ENCODE results near the gene JAK3. TPM values are rescaled to one million over a fixed set of nuclear protein-coding genes. Genes with fewer than 3 reads are reported as not detected.

Gene JAK3
- total and polyA plus RNA-seq, 2 of the 4 experiments (the other 2 are of a cell fraction) = 0.36 to 1.5 TPM

DNA sequence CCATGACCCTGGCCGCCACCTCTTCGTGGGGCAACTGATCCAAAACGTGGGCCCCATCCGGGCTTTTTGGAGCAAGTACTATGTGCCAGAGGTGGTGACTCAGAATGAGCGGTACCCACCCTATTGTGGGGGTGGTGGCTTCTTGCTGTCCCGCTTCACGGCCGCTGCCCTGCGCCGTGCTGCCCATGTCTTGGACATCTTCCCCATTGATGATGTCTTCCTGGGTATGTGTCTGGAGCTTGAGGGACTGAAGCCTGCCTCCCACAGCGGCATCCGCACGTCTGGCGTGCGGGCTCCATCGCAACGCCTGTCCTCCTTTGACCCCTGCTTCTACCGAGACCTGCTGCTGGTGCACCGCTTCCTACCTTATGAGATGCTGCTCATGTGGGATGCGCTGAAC, 36.1 kb downstream of the JAK3 start:
- Histone ChIP-seq H3K27ac (ENCODE audit: insufficient read depth, low read length) (no peak overlapping the region), H2BK20ac (ENCODE audit: low read depth, low read length) (no peak overlapping the region), H4K20me1 (ENCODE audit: insufficient read depth, low read length) (no peaks in the 10 kb centered on the region), H3K14ac (replicated peaks; ENCODE audit: low read depth, low read length) (no peak overlapping the region), H3K18ac (ENCODE audit: low read depth, low read length) (no peak overlapping the region), H3K56ac (ENCODE audit: extremely low read depth, insufficient read depth, low read length) (no peak overlapping the region), H3K4me3 (ENCODE audit: insufficient read depth, low read depth, low read length) (no peak overlapping the region), H3K79me1 (ENCODE audit: low read depth in 1 of 2, low read length in 2 of 2) (no peaks in the 10 kb centered on the region), H3K9me1 (ENCODE audit: insufficient read depth, low read length) (no peaks in the 10 kb centered on the region), H2AK9ac (replicated peaks; ENCODE audit: low read depth, low read length, poor library complexity) (no peak overlapping the region), H2AFZ (replicated peaks; ENCODE audit: low read length, poor library complexity) (no peak overlapping the region), H2AK5ac (ENCODE audit: low read depth, low read length) (no peak overlapping the region), H3K27me3 (ENCODE audit: control insufficient read depth, insufficient read depth, low read length) (peaks cover 34% of the 10 kb centered on the region), H2BK15ac (ENCODE audit: low read depth, low read length) (no peak overlapping the region), H3K9ac (ENCODE audit: low read depth, low read length) (no peak overlapping the region), H3K36me3 (ENCODE audit: control insufficient read depth, insufficient read depth, low read length) (no peaks in the 10 kb centered on the region), H4K8ac (ENCODE audit: low read depth in 2 of 2, low read length in 2 of 2) (no peak overlapping the region), H3K4me2 (ENCODE audit: low read depth, low read length) (no peak overlapping the region), H4K91ac (ENCODE audit: insufficient read depth, low read depth, low read length) (no peak overlapping the region), H2BK120ac (ENCODE audit: low read depth, low read length) (no peak overlapping the region), H3K9me3 (ENCODE audit: control insufficient read depth, insufficient read depth, low read length) (no peaks in the 10 kb centered on the region; the same call in 1 of the 2 replicates), H3K4ac (ENCODE audit: low read depth, low read length) (no peak overlapping the region), H3K23ac (ENCODE audit: low read depth, low read length) (no peak overlapping the region), H2BK5ac (ENCODE audit: low read depth, low read length, poor library complexity, severe bottlenecking) (no peak overlapping the region), H3K4me1 (ENCODE audit: control insufficient read depth, insufficient read depth, low read length) (no peaks in the 10 kb centered on the region), H4K5ac (ENCODE audit: low read depth, low read length) (no peak overlapping the region)
- intact Hi-C loops (cut with micrococcal nuclease) = no loop called here
- ATAC-seq (ENCODE audit: low read depth) = no peak
- 90% methylated on average over 2 of the region's 20 CpGs; no CpG with 5 or more reads in 1 of the 2 experiments for WGBS, 2 experiments (ENCODE audit: extremely low coverage in 2 of 2, insufficient read length in 1 of 2)
- BruUV-seq (replicated peaks) = no TSS peak
- TF ChIP-seq CHD1 (IDR thresholded peaks at IDR 0.05; ENCODE audit: low read depth, low read length) (no peak), CEBPB (IDR thresholded peaks at IDR 0.05; ENCODE audit: low read depth, low read length) (no peak), MXI1 (IDR thresholded peaks at IDR 0.05; ENCODE audit: borderline replicate concordance, low read depth, low read length) (no peak), RCOR1 (IDR thresholded peaks at IDR 0.05; ENCODE audit: insufficient replicate concordance, low read length) (no peak), SMC3 (IDR thresholded peaks at IDR 0.05; ENCODE audit: low read depth, low read length) (no peak), RAD21 (IDR thresholded peaks at IDR 0.05; ENCODE audit: low read length) (no peak), NFE2L2 (IDR thresholded peaks at IDR 0.05; ENCODE audit: low read depth, low read length) (no peak), BHLHE40 (IDR thresholded peaks at IDR 0.05; ENCODE audit: low read depth, low read length) (no peak), RFX5 (IDR thresholded peaks at IDR 0.05; ENCODE audit: low read depth, low read length) (no peak), MAZ (IDR thresholded peaks at IDR 0.05; ENCODE audit: borderline replicate concordance, low read depth, low read length) (no peak), POLR2A (IDR thresholded peaks at IDR 0.05; ENCODE audit: low read depth, low read length) (no peak), MAFK (IDR thresholded peaks at IDR 0.05; ENCODE audit: low read depth, low read length) (no peak), FOS (IDR thresholded peaks at IDR 0.05; ENCODE audit: low read depth, low read length) (no peak), ELK1 (IDR thresholded peaks at IDR 0.05; ENCODE audit: borderline replicate concordance, low read depth, low read length) (no peak)
- TF ChIP-seq, protein P1, sequence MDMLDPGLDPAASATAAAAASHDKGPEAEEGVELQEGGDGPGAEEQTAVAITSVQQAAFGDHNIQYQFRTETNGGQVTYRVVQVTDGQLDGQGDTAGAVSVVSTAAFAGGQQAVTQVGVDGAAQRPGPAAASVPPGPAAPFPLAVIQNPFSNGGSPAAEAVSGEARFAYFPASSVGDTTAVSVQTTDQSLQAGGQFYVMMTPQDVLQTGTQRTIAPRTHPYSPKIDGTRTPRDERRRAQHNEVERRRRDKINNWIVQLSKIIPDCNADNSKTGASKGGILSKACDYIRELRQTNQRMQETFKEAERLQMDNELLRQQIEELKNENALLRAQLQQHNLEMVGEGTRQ (IDR thresholded peaks at IDR 0.05; ENCODE audit: low read depth, low read length) = no peak
- TF ChIP-seq, protein P2, sequence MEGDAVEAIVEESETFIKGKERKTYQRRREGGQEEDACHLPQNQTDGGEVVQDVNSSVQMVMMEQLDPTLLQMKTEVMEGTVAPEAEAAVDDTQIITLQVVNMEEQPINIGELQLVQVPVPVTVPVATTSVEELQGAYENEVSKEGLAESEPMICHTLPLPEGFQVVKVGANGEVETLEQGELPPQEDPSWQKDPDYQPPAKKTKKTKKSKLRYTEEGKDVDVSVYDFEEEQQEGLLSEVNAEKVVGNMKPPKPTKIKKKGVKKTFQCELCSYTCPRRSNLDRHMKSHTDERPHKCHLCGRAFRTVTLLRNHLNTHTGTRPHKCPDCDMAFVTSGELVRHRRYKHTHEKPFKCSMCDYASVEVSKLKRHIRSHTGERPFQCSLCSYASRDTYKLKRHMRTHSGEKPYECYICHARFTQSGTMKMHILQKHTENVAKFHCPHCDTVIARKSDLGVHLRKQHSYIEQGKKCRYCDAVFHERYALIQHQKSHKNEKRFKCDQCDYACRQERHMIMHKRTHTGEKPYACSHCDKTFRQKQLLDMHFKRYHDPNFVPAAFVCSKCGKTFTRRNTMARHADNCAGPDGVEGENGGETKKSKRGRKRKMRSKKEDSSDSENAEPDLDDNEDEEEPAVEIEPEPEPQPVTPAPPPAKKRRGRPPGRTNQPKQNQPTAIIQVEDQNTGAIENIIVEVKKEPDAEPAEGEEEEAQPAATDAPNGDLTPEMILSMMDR (conservative IDR thresholded peaks at IDR 0.05; ENCODE audit: low read depth, low read length) = no peak
- dilution Hi-C loops (cut with HindIII; ENCODE audit: low sequenced_read_pairs, unreplicated experiment) = no loop called here
- ChIA-PET CTCF (interaction anchor here (0.6 kb wide), 1 partner anchor 135 kb away, joined by 4 read pairs; no protein-coding TSS in a partner anchor), POLR2A (ENCODE audit: unreplicated experiment) (no interaction called here)
- in situ Hi-C loops (cut with MboI; ENCODE audit: low sequenced_read_pairs) = no loop called here
- DNase-seq = no peak
